ENCODE measurements around the gene DYNC1LI2. TPM values are rescaled to one million over a fixed set of nuclear protein-coding genes. Genes with fewer than 3 reads are reported as not detected.
"Not testable (repeated sequence)": the region's sequence is repeated elsewhere in the genome, so short reads cannot be mapped to it uniquely, and the experiment has no call there.

DYNC1LI2 gene
- 55.3 and 63.1 TPM in 2 replicates for total RNA-seq

GRCh38 chr16:66751303-66751991 is at the start of gene DYNC1LI2:
TSS of gene DYNC1LI2 (minus strand) at chr16:66751609. CDS start at chr16:66751591, 18 bp downstream.
- no peak for DNase-seq (ENCODE audit: low read depth)
- H3K4me3 ChIP-seq (ENCODE audit: low read depth, low read length): peak within 1 kb of the TSS; percentile 88
- TF ChIP-seq CTCF (conservative IDR thresholded peaks at IDR 0.05; ENCODE audit: low read depth, low read length): peak; percentile 57

GRCh38 chr16:66800856-66801255 is 49.4 kb upstream of the DYNC1LI2 start:
- no peak for TF ChIP-seq CTCF (conservative IDR thresholded peaks at IDR 0.05; ENCODE audit: low read depth, low read length)

GRCh38 chr16:66798161-66798560 is 46.8 kb upstream of the DYNC1LI2 start:
- no peak for DNase-seq (ENCODE audit: low read depth)
- no peak for TF ChIP-seq CTCF (conservative IDR thresholded peaks at IDR 0.05; ENCODE audit: low read depth, low read length)
- H3K4me3 ChIP-seq (ENCODE audit: low read depth, low read length): no peak overlapping the region

More at GRCh38 chr16:66800856-66801255, 49.4 kb upstream of the DYNC1LI2 start:
- H3K4me3 ChIP-seq (ENCODE audit: low read depth, low read length): no peak overlapping the region
- no peak for DNase-seq (ENCODE audit: low read depth)

GRCh38 chr16:66793984-66794383 is 42.6 kb upstream of the DYNC1LI2 start:
- not testable (repeated sequence) for DNase-seq (ENCODE audit: low read depth); H3K4me3 ChIP-seq (ENCODE audit: low read depth, low read length)

GRCh38 chr16:66790130-66790733 is 38.8 kb upstream of the DYNC1LI2 start:
- TF ChIP-seq CTCF (conservative IDR thresholded peaks at IDR 0.05; ENCODE audit: low read depth, low read length): no peak
- DNase-seq (ENCODE audit: low read depth): no peak
- H3K4me3 ChIP-seq (ENCODE audit: low read depth, low read length): no peak overlapping the region

- no peak for DNase-seq (ENCODE audit: low read depth)
- no peak overlapping the region for H3K4me3 ChIP-seq (ENCODE audit: low read depth, low read length)
- no peak for TF ChIP-seq CTCF (conservative IDR thresholded peaks at IDR 0.05; ENCODE audit: low read depth, low read length)
These were observed 36.0 kb upstream of the DYNC1LI2 start for GRCh38 chr16:66787427-66787826.

- H3K4me3 ChIP-seq (ENCODE audit: low read depth, low read length): no peak overlapping the region
- no peak for TF ChIP-seq CTCF (conservative IDR thresholded peaks at IDR 0.05; ENCODE audit: low read depth, low read length)
- DNase-seq (ENCODE audit: low read depth): no peak
These were observed 35.1 kb upstream of the DYNC1LI2 start for GRCh38 chr16:66786551-66786950.

All from epithelial cell of proximal tubule (primary cell).